ENCODE measurements around the gene BBS4. TPM values are rescaled to one million over a fixed set of nuclear protein-coding genes. Genes with fewer than 3 reads are reported as not detected.

Gene BBS4
- total RNA-seq, 1 donor from 2014 or later = 15.5 TPM

DNA sequence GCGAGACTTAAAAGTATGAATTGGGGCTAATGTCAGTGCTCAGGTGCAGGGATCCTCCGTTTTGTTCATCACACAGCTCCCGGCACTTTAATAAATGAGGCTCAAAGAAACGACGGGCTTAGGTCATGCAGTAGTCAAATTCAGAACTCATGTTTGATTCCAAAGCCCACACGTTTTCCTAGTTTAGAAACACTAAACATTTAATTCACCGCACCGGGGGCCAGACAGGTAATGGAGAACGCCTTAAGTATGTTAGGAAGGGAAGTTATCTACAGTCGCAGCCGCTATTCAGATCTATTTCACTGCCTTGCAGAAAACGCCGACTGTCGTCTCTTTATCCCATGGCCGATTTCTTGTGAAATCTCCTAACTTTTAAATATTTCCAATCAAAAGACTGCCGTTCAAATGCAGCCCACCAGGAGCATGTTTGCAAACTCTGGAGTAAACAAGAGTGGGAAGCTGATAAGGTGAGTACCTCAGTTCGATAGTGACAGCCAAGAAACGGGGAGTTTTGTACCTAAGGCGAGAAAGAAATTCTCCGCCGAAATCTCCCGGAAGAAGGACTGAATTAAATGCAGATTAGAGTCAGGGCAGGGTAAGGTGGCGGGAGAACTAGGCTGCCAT lies 594 bp upstream of the BBS4 start:
- peak; percentile 35 for TF ChIP-seq CTCF (IDR thresholded peaks at IDR 0.05)
- Mint-ChIP-seq H3K4me1 (ENCODE audit: low read depth) (peaks cover 11% of the 10 kb centered on the region), H3K27me3 (ENCODE audit: low read depth) (peaks cover 4% of the 10 kb centered on the region), H3K9me3 (ENCODE audit: low read depth) (no peaks in the 10 kb centered on the region), H3K36me3 (ENCODE audit: low read depth) (no peaks in the 10 kb centered on the region), H3K4me3 (ENCODE audit: unreplicated experiment) (peak overlapping the region; percentile 89), H3K27ac (ENCODE audit: unreplicated experiment) (peak overlapping the region; percentile 98)
- DNase-seq (ENCODE audit: low spot score) = no peak

GRCh38 chr15:72688697-72689096 lies 2.7 kb downstream of the BBS4 start:
- TF ChIP-seq CTCF (IDR thresholded peaks at IDR 0.05) = no peak
- Mint-ChIP-seq H3K4me3 (ENCODE audit: unreplicated experiment) (no peak overlapping the region), H3K27ac (ENCODE audit: unreplicated experiment) (no peak overlapping the region), H3K27me3 (ENCODE audit: low read depth) (no peaks in the 10 kb centered on the region), H3K9me3 (ENCODE audit: low read depth) (no peaks in the 10 kb centered on the region), H3K4me1 (ENCODE audit: low read depth) (peaks cover 11% of the 10 kb centered on the region), H3K36me3 (ENCODE audit: low read depth) (no peaks in the 10 kb centered on the region)
- DNase-seq (ENCODE audit: low spot score) = no peak

- Mint-ChIP-seq H3K27ac (ENCODE audit: unreplicated experiment) (no peak overlapping the region), H3K36me3 (ENCODE audit: low read depth) (peaks cover 3% of the 10 kb centered on the region), H3K9me3 (ENCODE audit: low read depth) (no peaks in the 10 kb centered on the region), H3K27me3 (ENCODE audit: low read depth) (no peaks in the 10 kb centered on the region), H3K4me3 (ENCODE audit: unreplicated experiment) (no peak overlapping the region), H3K4me1 (ENCODE audit: low read depth) (peaks cover 3% of the 10 kb centered on the region)
- no peak for DNase-seq (ENCODE audit: low spot score)
- TF ChIP-seq CTCF (IDR thresholded peaks at IDR 0.05) = no peak
These were observed 4.9 kb downstream of the BBS4 start for GRCh38 chr15:72690938-72691337.

DNA sequence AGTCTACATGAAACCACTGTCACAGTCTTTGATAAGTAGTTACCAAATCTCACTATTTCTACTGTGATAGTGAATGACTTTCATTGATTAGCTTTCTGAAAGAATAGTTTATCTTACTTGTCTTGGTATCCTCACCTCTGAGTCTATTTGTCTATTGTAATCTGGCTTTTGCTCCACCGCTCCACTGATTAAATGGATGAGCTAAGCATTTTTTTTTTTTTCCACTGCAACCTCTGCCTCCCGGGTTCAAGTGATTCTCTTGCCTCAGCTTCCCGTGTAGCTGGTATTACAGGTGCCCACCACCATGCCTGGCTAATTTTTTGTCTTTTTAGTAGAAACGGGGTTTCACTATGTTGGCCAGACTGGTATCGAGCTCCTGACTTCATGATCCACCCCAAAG lies 12.9 kb downstream of the BBS4 start:
- H3K27me3 Mint-ChIP-seq (ENCODE audit: low read depth) = no peaks in the 10 kb centered on the region
- no peak overlapping the region for H3K4me3 Mint-ChIP-seq (ENCODE audit: unreplicated experiment)
- no peak overlapping the region for H3K27ac Mint-ChIP-seq (ENCODE audit: unreplicated experiment)
- no peaks in the 10 kb centered on the region for H3K9me3 Mint-ChIP-seq (ENCODE audit: low read depth)
- H3K36me3 Mint-ChIP-seq (ENCODE audit: low read depth) = peaks cover 3% of the 10 kb centered on the region
- no peak for TF ChIP-seq CTCF (IDR thresholded peaks at IDR 0.05)
- DNase-seq (ENCODE audit: low spot score) = no peak
- H3K4me1 Mint-ChIP-seq (ENCODE audit: low read depth) = no peaks in the 10 kb centered on the region

- no peak for TF ChIP-seq CTCF (IDR thresholded peaks at IDR 0.05)
- Mint-ChIP-seq H3K27ac (ENCODE audit: unreplicated experiment) (no peak overlapping the region), H3K4me1 (ENCODE audit: low read depth) (no peaks in the 10 kb centered on the region), H3K4me3 (ENCODE audit: unreplicated experiment) (no peak overlapping the region), H3K9me3 (ENCODE audit: low read depth) (no peaks in the 10 kb centered on the region), H3K27me3 (ENCODE audit: low read depth) (no peaks in the 10 kb centered on the region), H3K36me3 (ENCODE audit: low read depth) (peaks cover 3% of the 10 kb centered on the region)
- DNase-seq (ENCODE audit: low spot score) = no peak
These were observed 14.1 kb downstream of the BBS4 start for GRCh38 chr15:72700076-72700475.
